IPS-20b (cell line): ENCODE measurements around the gene FAM221B.

Experiments used
- H3K27ac ChIP-seq: one replicate; pipeline ENCODE4 v1.5.1; 2013; ENCODE audit warnings: low read length
- H3K27me3 ChIP-seq: 2 replicates; pipeline ENCODE4 v1.6.1; 2013; ENCODE audit warnings: mild to moderate bottlenecking, low read length, inconsistent platforms; ENCODE audit not compliant: insufficient read depth
- H3K36me3 ChIP-seq: 2 replicates; pipeline ENCODE4 v1.6.1; 2013; ENCODE audit warnings: low read depth, mild to moderate bottlenecking, inconsistent platforms, low read length, moderate library complexity; ENCODE audit not compliant: insufficient read depth
- H3K4me1 ChIP-seq: 2 replicates; pipeline ENCODE4 v1.6.1; 2013; ENCODE audit warnings: mild to moderate bottlenecking, control low read depth, inconsistent platforms, low read length, moderate library complexity; ENCODE audit not compliant: insufficient read depth
- H3K4me3 ChIP-seq: 2 replicates; pipeline ENCODE4 v1.5.1; 2013; ENCODE audit warnings: mild to moderate bottlenecking, low read length, inconsistent platforms
- H3K9ac ChIP-seq: 2 replicates; pipeline ENCODE4 v1.6.1; 2013; ENCODE audit warnings: low read depth, mild to moderate bottlenecking, inconsistent platforms, low read length, moderate library complexity
- H3K9me3 ChIP-seq: 2 replicates; pipeline ENCODE4 v1.6.1; 2013; ENCODE audit warnings: mild to moderate bottlenecking, low read depth, low read length, inconsistent platforms; ENCODE audit not compliant: insufficient read depth

Gene FAM221B

GRCh38 chr9:35844628-35845270 lies 16.2 kb upstream of the FAM221B start:
- Histone ChIP-seq H3K4me1 (peaks cover 18% of the 10 kb centered on the region), H3K9ac (peak overlapping the region; percentile 47; the same call in 1 of the 2 replicates), H3K27me3 (peaks cover 26% of the 10 kb centered on the region), H3K36me3 (no peaks in the 10 kb centered on the region), H3K4me3 (peak overlapping the region; percentile 76; the same call in 1 of the 2 replicates), H3K27ac (no peak overlapping the region), H3K9me3 (no peaks in the 10 kb centered on the region)

- no peak overlapping the region for H3K9ac ChIP-seq
- no peaks in the 10 kb centered on the region for H3K9me3 ChIP-seq
- H3K36me3 ChIP-seq: no peaks in the 10 kb centered on the region
- peaks cover 18% of the 10 kb centered on the region for H3K4me1 ChIP-seq
- peaks cover 26% of the 10 kb centered on the region for H3K27me3 ChIP-seq
- no peak overlapping the region for H3K4me3 ChIP-seq
- no peak overlapping the region for H3K27ac ChIP-seq
Measured at GRCh38 chr9:35842795-35843194, 14.3 kb upstream of the FAM221B start.

GRCh38 chr9:35842020-35842745 lies 13.7 kb upstream of the FAM221B start:
- H3K4me3 ChIP-seq: no peak overlapping the region
- no peak overlapping the region for H3K9ac ChIP-seq
- H3K27ac ChIP-seq: no peak overlapping the region
- H3K36me3 ChIP-seq: no peaks in the 10 kb centered on the region
- no peaks in the 10 kb centered on the region for H3K9me3 ChIP-seq
- peaks cover 18% of the 10 kb centered on the region for H3K4me1 ChIP-seq
- peaks cover 21% of the 10 kb centered on the region for H3K27me3 ChIP-seq

GRCh38 chr9:35841645-35841900 lies 13.0 kb upstream of the FAM221B start:
- Histone ChIP-seq H3K4me3 (no peak overlapping the region), H3K9ac (no peak overlapping the region), H3K36me3 (no peaks in the 10 kb centered on the region), H3K4me1 (peaks cover 18% of the 10 kb centered on the region), H3K27me3 (peaks cover 15% of the 10 kb centered on the region), H3K9me3 (no peaks in the 10 kb centered on the region), H3K27ac (no peak overlapping the region)

- no peak overlapping the region for H3K4me3 ChIP-seq
- peaks cover 10% of the 10 kb centered on the region; the same call in 1 of the 2 replicates for H3K27me3 ChIP-seq
- no peaks in the 10 kb centered on the region for H3K36me3 ChIP-seq
- no peak overlapping the region for H3K9ac ChIP-seq
- peaks cover 18% of the 10 kb centered on the region for H3K4me1 ChIP-seq
- H3K9me3 ChIP-seq: no peaks in the 10 kb centered on the region
- no peak overlapping the region for H3K27ac ChIP-seq
Measured at GRCh38 chr9:35840881-35841644, 12.5 kb upstream of the FAM221B start.

- no peaks in the 10 kb centered on the region for H3K36me3 ChIP-seq
- H3K4me1 ChIP-seq: peaks cover 10% of the 10 kb centered on the region
- no peaks in the 10 kb centered on the region for H3K9me3 ChIP-seq
- no peak overlapping the region for H3K9ac ChIP-seq
- H3K4me3 ChIP-seq: no peak overlapping the region
- H3K27me3 ChIP-seq: no peaks in the 10 kb centered on the region; the same call in 1 of the 2 replicates
- no peak overlapping the region for H3K27ac ChIP-seq
Measured at GRCh38 chr9:35839926-35840325, 11.4 kb upstream of the FAM221B start.

- Histone ChIP-seq H3K9me3 (no peaks in the 10 kb centered on the region), H3K27ac (no peak overlapping the region), H3K4me1 (no peaks in the 10 kb centered on the region), H3K36me3 (no peaks in the 10 kb centered on the region), H3K27me3 (no peaks in the 10 kb centered on the region), H3K4me3 (no peak overlapping the region), H3K9ac (no peak overlapping the region)
Measured at GRCh38 chr9:35836595-35836994, 8.1 kb upstream of the FAM221B start.

- no peaks in the 10 kb centered on the region for H3K4me1 ChIP-seq
- no peak overlapping the region for H3K27ac ChIP-seq
- no peaks in the 10 kb centered on the region for H3K27me3 ChIP-seq
- H3K4me3 ChIP-seq: no peak overlapping the region
- no peaks in the 10 kb centered on the region for H3K36me3 ChIP-seq
- no peaks in the 10 kb centered on the region for H3K9me3 ChIP-seq
- H3K9ac ChIP-seq: no peak overlapping the region
Measured at GRCh38 chr9:35835766-35836165, 7.2 kb upstream of the FAM221B start.

GRCh38 chr9:35835216-35835632 lies 6.7 kb upstream of the FAM221B start:
- Histone ChIP-seq H3K4me1 (no peaks in the 10 kb centered on the region), H3K27me3 (no peaks in the 10 kb centered on the region), H3K9ac (no peak overlapping the region), H3K36me3 (no peaks in the 10 kb centered on the region), H3K4me3 (no peak overlapping the region), H3K27ac (no peak overlapping the region), H3K9me3 (no peaks in the 10 kb centered on the region)

- no peaks in the 10 kb centered on the region for H3K36me3 ChIP-seq
- H3K9ac ChIP-seq: no peak overlapping the region
- no peaks in the 10 kb centered on the region for H3K27me3 ChIP-seq
- H3K9me3 ChIP-seq: no peaks in the 10 kb centered on the region
- H3K27ac ChIP-seq: no peak overlapping the region
- H3K4me1 ChIP-seq: peaks cover 6% of the 10 kb centered on the region; the same call in 1 of the 2 replicates
- H3K4me3 ChIP-seq: no peak overlapping the region
Measured at GRCh38 chr9:35834260-35835215, 6.0 kb upstream of the FAM221B start.

GRCh38 chr9:35832814-35833213 lies 4.3 kb upstream of the FAM221B start:
- Histone ChIP-seq H3K4me3 (no peak overlapping the region), H3K36me3 (no peaks in the 10 kb centered on the region), H3K4me1 (peaks cover 6% of the 10 kb centered on the region; the same call in 1 of the 2 replicates), H3K9me3 (no peaks in the 10 kb centered on the region), H3K27me3 (no peaks in the 10 kb centered on the region), H3K9ac (no peak overlapping the region), H3K27ac (no peak overlapping the region)
